ENCODE results near the gene ADAMTS14. TPM values are rescaled to one million over a fixed set of nuclear protein-coding genes. Genes with fewer than 3 reads are reported as not detected.

ADAMTS14 gene
- total RNA-seq, 1 experiment from 2014 or later: 1.6 TPM

DNA sequence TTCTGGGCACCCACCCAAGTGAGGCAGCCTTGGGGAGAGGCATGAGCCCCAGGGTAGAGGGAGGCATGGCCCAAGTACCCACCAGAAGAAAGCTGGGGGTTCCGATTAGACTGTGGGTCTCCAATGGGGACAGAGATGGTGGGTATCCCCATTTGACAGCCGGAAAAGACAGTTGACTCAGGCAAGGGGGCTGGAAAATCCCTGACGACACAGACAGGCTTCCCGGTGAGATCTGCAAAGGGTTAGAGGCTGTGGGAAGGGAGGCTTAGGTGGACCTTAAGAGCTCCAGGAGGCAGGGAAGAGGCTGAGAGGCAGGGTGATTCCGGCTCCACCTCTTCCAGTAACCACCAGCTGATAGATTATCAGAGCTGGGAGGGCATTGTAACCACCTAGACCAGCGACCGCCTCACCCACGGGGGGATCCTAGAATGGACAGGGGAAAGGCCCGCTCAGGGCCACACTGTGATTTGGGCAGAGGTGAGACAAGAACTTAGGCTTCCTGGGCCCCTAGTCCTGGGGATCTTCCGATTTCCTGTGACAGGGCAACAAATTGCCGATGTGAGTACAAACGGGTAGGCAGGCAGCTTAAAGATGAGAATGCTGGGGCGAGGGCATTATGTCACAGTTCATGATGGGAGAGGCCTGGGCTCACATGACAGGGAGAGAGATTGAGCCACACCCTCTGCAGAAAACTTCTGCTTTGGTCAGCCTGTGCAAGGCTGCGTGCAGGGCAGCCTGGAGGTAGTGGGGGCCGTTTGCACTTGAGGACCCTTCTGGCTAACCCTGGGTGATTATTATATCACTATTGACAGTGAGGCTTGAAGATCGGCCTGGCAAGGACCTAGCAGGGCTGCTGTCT lies 107.4 kb downstream of the ADAMTS14 start:
- no peak overlapping the region for H3K56ac ChIP-seq (ENCODE audit: insufficient read length, low read depth, low read length)
- H3K4ac ChIP-seq (ENCODE audit: low read depth, low read length): no peak overlapping the region
- no peak overlapping the region for H2BK20ac ChIP-seq (ENCODE audit: low read depth, low read length, poor library complexity, severe bottlenecking)
- no peak for DNase-seq
- H3K27me3 ChIP-seq (ENCODE audit: insufficient read depth, low read length): no peaks in the 10 kb centered on the region
- no peaks in the 10 kb centered on the region for H3K79me1 ChIP-seq (ENCODE audit: insufficient read depth, low read depth, low read length, poor library complexity, severe bottlenecking)
- H3K27me3 Mint-ChIP-seq (ENCODE audit: low read depth): no peaks in the 10 kb centered on the region
- no peaks in the 10 kb centered on the region for H3K9me3 ChIP-seq (ENCODE audit: control insufficient read depth, low read depth, low read length)
- H2BK5ac ChIP-seq (ENCODE audit: insufficient read length, low read length): no peak overlapping the region
- H3K14ac ChIP-seq (ENCODE audit: insufficient read depth, low read length): no peak overlapping the region
- H3K27ac ChIP-seq (ENCODE audit: insufficient read length, low read depth, low read length): no peak overlapping the region
- H2AFZ ChIP-seq (ENCODE audit: low read length): no peak overlapping the region
- no peak overlapping the region for H2BK12ac ChIP-seq (ENCODE audit: insufficient read length, low read depth, low read length)
- no peaks in the 10 kb centered on the region for H3K9me3 Mint-ChIP-seq
- no peak overlapping the region for H4K91ac ChIP-seq (ENCODE audit: insufficient read length, low read depth, low read length)
- no peaks in the 10 kb centered on the region for H3K79me2 ChIP-seq (ENCODE audit: insufficient read depth, low read length)
- no peak overlapping the region for H2AK5ac ChIP-seq (ENCODE audit: insufficient read length, low read length)
- peaks cover 2% of the 10 kb centered on the region for H4K20me1 ChIP-seq (ENCODE audit: control insufficient read depth, insufficient read depth, insufficient read length)
- no peak overlapping the region for H4K8ac ChIP-seq (replicated peaks; ENCODE audit: insufficient read length, low read depth, low read length)
- H3K4me3 Mint-ChIP-seq: no peak overlapping the region
- no peaks in the 10 kb centered on the region for H3K4me1 ChIP-seq (ENCODE audit: insufficient read depth, low read length)
- peaks cover 5 to 11% of the 10 kb centered on the region in 2 experiments; a peak in 3 of 4 replicates for H3K4me1 Mint-ChIP-seq
- no peaks in the 10 kb centered on the region for H3K23me2 ChIP-seq (ENCODE audit: insufficient read length, low read depth, low read length, poor library complexity, severe bottlenecking)
- TF ChIP-seq, protein P1, sequence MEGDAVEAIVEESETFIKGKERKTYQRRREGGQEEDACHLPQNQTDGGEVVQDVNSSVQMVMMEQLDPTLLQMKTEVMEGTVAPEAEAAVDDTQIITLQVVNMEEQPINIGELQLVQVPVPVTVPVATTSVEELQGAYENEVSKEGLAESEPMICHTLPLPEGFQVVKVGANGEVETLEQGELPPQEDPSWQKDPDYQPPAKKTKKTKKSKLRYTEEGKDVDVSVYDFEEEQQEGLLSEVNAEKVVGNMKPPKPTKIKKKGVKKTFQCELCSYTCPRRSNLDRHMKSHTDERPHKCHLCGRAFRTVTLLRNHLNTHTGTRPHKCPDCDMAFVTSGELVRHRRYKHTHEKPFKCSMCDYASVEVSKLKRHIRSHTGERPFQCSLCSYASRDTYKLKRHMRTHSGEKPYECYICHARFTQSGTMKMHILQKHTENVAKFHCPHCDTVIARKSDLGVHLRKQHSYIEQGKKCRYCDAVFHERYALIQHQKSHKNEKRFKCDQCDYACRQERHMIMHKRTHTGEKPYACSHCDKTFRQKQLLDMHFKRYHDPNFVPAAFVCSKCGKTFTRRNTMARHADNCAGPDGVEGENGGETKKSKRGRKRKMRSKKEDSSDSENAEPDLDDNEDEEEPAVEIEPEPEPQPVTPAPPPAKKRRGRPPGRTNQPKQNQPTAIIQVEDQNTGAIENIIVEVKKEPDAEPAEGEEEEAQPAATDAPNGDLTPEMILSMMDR (conservative IDR thresholded peaks at IDR 0.05): no peak
- no peak overlapping the region for H2BK120ac ChIP-seq (ENCODE audit: low read depth, low read length, poor library complexity, severe bottlenecking)
- no peak overlapping the region for H3K4me2 ChIP-seq (ENCODE audit: insufficient read depth, insufficient read length, low read length)
- H3K18ac ChIP-seq (ENCODE audit: insufficient read length, low read depth, low read length): no peak overlapping the region
- no peak overlapping the region for H3T11ph ChIP-seq (ENCODE audit: low read length)
- no peak overlapping the region for H3K23ac ChIP-seq (ENCODE audit: insufficient read length, low read depth, low read length)
- no peak overlapping the region for H4K5ac ChIP-seq (ENCODE audit: insufficient read length, low read depth, low read length)
- no peak overlapping the region for H2BK15ac ChIP-seq (ENCODE audit: low read depth, low read length)
- no peak overlapping the region for H3K9ac ChIP-seq (ENCODE audit: extremely low read depth, insufficient read length, low read length)
- H3K36me3 Mint-ChIP-seq (ENCODE audit: insufficient read depth in 1 of 3, low read depth in 3 of 3): no peaks in the 10 kb centered on the region
- H3K27ac Mint-ChIP-seq: no peak overlapping the region
- whole genome bisulfite sequencing (ENCODE audit: extremely low coverage, insufficient read length, low lambda C conversion rate): no CpG with 5 or more reads among the region's 16 CpGs
